HEK293 (cell line): ENCODE measurements around the gene CTSO.

Experiments
- EGR2 ChIP-seq: fragments of 450-650 bp; formaldehyde crosslinking; IDR thresholded peaks from 2 replicates; pipeline ENCODE4 v1.5.1; 2016; ENCODE audit warnings: low read depth, missing biosample characterization, missing genetic modification characterization
- KLF16 ChIP-seq: fragments of 450-650 bp; formaldehyde crosslinking; IDR thresholded peaks from 2 replicates; pipeline ENCODE4 v1.5.1; 2017; ENCODE audit warnings: missing biosample characterization, missing genetic modification characterization
- TRIM28 ChIP-seq: IDR thresholded peaks from 2 replicates; pipeline ENCODE4 v1.6.1; 2011; ENCODE audit warnings: low read length, control low read depth, borderline replicate concordance
- ZBTB8A ChIP-seq: fragments of 450-650 bp; formaldehyde crosslinking; IDR thresholded peaks from 2 replicates; pipeline ENCODE4 v1.5.1; 2016; ENCODE audit warnings: missing biosample characterization, missing genetic modification characterization
- ZNF133 ChIP-seq: fragments of 450-650 bp; formaldehyde crosslinking; IDR thresholded peaks from 2 replicates; pipeline ENCODE4 v1.5.1; 2016; ENCODE audit warnings: missing biosample characterization, missing genetic modification characterization
- ZNF785 ChIP-seq: fragments of 450-650 bp; formaldehyde crosslinking; IDR thresholded peaks from 2 replicates; pipeline ENCODE4 v1.5.1; 2016; ENCODE audit warnings: missing biosample characterization, missing genetic modification characterization
- TF ChIP-seq, protein P1 (sequence below): fragments of 450-650 bp; formaldehyde crosslinking; IDR thresholded peaks from 2 replicates; pipeline ENCODE4 v1.5.1; 2016; ENCODE audit warnings: missing biosample characterization, missing genetic modification characterization
- TF ChIP-seq, protein P2 (sequence below): fragments of 450-650 bp; formaldehyde crosslinking; IDR thresholded peaks from 2 replicates; pipeline ENCODE4 v1.5.1; 2016; ENCODE audit warnings: missing biosample characterization, missing genetic modification characterization

DNA sequence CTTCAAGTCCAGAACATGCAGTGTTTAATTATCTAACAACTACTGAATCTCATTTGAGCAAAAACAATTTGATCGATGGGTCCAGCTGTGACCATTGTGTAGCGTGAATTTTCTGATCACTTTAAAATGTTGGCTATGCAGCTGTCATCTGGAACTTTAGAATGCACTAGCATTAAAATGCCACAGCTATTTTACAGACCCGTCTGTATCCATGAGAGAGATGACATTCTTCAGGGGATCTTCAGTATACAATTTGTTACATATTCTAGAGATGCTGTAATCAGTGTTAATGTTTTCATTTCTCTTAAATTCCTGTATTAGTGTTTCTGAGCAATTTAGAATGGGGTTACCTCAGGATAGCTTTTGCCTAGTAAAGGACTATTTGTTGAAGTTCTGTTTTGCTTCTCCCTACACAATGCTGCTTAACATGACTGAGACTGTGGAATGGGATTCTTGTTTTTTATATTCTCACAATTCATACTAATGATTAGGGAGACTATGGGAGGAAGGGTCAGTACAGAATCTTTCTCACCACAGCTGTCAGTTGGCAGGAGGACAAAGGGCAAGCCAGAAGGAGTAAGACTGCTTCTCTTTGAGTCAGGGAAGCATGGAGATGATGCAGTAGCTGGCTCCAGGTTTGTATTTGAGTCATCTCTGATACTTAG is 13.2 kb upstream of the CTSO start:
- TF ChIP-seq TRIM28, result no peak
- TF ChIP-seq, protein P1, sequence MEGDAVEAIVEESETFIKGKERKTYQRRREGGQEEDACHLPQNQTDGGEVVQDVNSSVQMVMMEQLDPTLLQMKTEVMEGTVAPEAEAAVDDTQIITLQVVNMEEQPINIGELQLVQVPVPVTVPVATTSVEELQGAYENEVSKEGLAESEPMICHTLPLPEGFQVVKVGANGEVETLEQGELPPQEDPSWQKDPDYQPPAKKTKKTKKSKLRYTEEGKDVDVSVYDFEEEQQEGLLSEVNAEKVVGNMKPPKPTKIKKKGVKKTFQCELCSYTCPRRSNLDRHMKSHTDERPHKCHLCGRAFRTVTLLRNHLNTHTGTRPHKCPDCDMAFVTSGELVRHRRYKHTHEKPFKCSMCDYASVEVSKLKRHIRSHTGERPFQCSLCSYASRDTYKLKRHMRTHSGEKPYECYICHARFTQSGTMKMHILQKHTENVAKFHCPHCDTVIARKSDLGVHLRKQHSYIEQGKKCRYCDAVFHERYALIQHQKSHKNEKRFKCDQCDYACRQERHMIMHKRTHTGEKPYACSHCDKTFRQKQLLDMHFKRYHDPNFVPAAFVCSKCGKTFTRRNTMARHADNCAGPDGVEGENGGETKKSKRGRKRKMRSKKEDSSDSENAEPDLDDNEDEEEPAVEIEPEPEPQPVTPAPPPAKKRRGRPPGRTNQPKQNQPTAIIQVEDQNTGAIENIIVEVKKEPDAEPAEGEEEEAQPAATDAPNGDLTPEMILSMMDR (tag by site-specific recombination), result no peak
- TF ChIP-seq ZBTB8A (tag by site-specific recombination), result no peak
- no peak for TF ChIP-seq ZNF133 (tag by site-specific recombination)
- no peak for TF ChIP-seq EGR2 (tag by site-specific recombination)
- TF ChIP-seq ZNF785 (tag by site-specific recombination), result no peak
- TF ChIP-seq, protein P2, sequence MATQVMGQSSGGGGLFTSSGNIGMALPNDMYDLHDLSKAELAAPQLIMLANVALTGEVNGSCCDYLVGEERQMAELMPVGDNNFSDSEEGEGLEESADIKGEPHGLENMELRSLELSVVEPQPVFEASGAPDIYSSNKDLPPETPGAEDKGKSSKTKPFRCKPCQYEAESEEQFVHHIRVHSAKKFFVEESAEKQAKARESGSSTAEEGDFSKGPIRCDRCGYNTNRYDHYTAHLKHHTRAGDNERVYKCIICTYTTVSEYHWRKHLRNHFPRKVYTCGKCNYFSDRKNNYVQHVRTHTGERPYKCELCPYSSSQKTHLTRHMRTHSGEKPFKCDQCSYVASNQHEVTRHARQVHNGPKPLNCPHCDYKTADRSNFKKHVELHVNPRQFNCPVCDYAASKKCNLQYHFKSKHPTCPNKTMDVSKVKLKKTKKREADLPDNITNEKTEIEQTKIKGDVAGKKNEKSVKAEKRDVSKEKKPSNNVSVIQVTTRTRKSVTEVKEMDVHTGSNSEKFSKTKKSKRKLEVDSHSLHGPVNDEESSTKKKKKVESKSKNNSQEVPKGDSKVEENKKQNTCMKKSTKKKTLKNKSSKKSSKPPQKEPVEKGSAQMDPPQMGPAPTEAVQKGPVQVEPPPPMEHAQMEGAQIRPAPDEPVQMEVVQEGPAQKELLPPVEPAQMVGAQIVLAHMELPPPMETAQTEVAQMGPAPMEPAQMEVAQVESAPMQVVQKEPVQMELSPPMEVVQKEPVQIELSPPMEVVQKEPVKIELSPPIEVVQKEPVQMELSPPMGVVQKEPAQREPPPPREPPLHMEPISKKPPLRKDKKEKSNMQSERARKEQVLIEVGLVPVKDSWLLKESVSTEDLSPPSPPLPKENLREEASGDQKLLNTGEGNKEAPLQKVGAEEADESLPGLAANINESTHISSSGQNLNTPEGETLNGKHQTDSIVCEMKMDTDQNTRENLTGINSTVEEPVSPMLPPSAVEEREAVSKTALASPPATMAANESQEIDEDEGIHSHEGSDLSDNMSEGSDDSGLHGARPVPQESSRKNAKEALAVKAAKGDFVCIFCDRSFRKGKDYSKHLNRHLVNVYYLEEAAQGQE (tag by site-specific recombination), result no peak
- no peak for TF ChIP-seq KLF16 (tag by site-specific recombination)
